ENCODE results near the gene ALKBH3.
A peak's percentile ranks its signal among the peaks of the same experiment; 100 is the strongest.

The ALKBH3 gene

DNA sequence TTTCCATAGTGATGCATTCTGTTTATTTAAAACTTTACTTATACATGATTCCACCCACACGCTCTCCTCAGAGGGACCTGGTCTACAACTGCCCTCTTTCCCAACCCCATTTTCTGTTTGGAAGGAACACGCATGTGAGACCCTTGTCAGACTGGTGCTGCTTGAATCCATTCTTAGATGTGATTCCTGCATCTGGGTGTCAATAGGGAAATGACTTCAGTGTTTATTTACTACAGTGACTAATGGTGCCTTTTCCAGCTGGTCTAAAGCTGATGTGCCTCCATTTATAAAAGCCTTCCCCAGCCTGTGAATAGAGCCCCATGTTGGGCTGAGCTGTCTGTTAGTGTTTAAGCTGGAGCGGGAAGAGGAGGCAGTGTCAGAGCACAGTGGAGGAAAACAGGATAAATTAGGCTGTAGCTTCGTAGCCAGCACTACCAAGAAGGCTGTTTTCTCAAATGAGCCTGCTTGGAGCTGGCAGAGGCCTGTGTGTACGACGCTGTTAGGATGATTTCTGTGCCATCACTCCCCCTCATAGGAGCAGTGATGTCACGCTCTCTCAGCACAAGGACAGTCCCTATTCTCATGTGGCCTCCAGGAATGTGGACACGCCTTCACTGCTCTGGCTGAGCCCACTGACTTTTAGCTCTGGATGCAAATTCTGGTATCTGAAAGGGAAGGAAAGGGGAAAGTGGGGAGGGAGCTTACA, 42.9 kb downstream of the ALKBH3 start:
- Histone ChIP-seq H3K9ac (ENCODE audit: low read length) (no peak overlapping the region), H3K9me3 (ENCODE audit: low read length) (no peaks in the 10 kb centered on the region), H3K4me1 (ENCODE audit: insufficient read depth, low read length) (peaks cover 47% of the 10 kb centered on the region), H3K27ac (ENCODE audit: low read depth, low read length) (peak overlapping the region; percentile 72), H3K36me3 (ENCODE audit: insufficient read depth, low read length) (peaks cover 15% of the 10 kb centered on the region), H3K4me3 (ENCODE audit: low read depth in 1 of 2, low read length in 2 of 2) (no peak overlapping the region), H3K27me3 (ENCODE audit: control insufficient read depth in 1 of 2, insufficient read depth in 2 of 2, low read length in 2 of 2) (no peaks in the 10 kb centered on the region)

DNA sequence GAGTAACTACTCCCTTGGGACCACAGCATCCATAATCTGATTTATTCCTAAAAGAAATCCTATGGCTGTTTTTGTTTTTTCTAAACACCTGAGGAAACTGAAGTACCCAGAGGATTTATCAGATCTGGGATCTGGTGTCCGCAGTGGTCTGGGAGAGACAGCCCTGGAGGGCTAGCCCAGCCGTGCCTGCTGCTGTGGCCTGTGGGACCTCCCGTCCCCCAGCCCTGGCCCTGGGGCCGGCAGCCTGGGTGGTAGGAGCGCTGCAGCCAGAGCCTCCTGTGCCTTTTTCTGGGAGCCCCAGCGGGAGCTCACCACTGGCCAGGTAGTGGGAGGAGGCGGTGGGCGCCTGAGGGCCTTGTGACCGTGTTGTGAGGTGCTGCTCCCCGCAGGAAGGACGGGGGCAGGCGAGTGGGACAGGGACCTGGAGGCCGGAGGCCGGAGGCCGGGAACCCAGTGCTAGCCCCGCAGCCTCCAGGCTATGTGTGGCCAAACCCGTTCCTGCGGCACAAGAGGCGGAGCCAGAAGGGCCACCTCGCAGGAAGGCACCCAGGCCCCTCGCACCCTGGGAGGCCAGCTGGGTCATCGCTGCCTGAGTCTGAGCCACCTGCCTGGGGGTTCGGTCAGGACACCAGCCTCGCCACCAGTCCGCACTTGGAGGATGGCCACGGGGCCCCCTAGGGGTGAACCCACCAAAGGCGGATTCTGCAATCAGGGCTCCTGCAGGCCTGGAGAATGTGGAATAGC, 43.7 kb downstream of the ALKBH3 start:
- Histone ChIP-seq H3K4me3 (ENCODE audit: low read depth in 1 of 2, low read length in 2 of 2) (no peak overlapping the region), H3K27ac (ENCODE audit: low read depth, low read length) (peak overlapping the region; percentile 72), H3K27me3 (ENCODE audit: control insufficient read depth in 1 of 2, insufficient read depth in 2 of 2, low read length in 2 of 2) (no peaks in the 10 kb centered on the region), H3K36me3 (ENCODE audit: insufficient read depth, low read length) (peaks cover 15% of the 10 kb centered on the region), H3K9ac (ENCODE audit: low read length) (no peak overlapping the region), H3K9me3 (ENCODE audit: low read length) (no peaks in the 10 kb centered on the region), H3K4me1 (ENCODE audit: insufficient read depth, low read length) (peaks cover 47% of the 10 kb centered on the region)

DNA sequence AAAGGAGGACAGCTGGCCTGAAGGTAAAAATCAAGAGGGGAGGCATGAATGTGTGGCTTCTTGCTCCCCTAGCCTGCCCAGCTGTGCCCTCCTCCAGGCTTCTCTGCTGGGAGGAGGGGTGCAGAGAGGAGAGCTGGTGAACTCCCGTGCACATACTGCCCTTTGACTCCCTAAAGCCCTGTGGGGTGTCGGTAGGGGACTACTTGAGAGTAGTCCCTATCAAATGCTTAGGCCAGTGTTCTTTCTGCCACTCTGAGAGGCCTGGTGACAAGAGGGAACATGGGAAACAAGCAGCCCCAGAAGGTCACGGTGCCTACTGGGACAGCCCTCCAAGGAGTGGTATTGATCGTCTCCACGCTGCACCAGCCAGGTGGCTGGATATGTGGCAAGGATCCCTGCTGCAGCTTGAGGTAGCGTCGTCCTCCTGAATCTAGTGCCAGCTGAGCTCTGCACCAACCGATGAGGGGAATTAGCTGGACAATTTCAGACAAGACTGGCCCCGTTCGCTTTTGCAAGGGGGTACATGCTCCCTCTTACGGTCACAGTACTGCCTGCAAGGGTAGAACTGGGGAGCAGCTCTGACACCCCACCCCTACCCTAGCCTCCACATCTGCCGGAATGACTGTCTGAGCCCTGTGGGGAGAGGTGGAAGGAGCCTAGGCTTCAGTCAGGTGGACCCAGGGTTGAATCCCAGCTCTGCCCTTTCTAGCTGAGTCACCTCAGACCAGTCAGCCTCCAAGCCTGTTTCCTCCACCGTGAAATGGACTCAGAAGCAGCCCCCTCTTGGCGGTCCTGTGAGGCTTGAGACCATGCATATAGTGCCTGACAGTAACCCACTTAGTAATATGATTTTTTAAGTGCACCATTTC, 44.7 kb downstream of the ALKBH3 start:
- Histone ChIP-seq H3K4me1 (ENCODE audit: insufficient read depth, low read length) (peaks cover 40% of the 10 kb centered on the region), H3K27ac (ENCODE audit: low read depth, low read length) (no peak overlapping the region), H3K4me3 (ENCODE audit: low read depth in 1 of 2, low read length in 2 of 2) (no peak overlapping the region), H3K27me3 (ENCODE audit: control insufficient read depth in 1 of 2, insufficient read depth in 2 of 2, low read length in 2 of 2) (no peaks in the 10 kb centered on the region), H3K9ac (ENCODE audit: low read length) (no peak overlapping the region), H3K36me3 (ENCODE audit: insufficient read depth, low read length) (peaks cover 6% of the 10 kb centered on the region), H3K9me3 (ENCODE audit: low read length) (no peaks in the 10 kb centered on the region)

DNA sequence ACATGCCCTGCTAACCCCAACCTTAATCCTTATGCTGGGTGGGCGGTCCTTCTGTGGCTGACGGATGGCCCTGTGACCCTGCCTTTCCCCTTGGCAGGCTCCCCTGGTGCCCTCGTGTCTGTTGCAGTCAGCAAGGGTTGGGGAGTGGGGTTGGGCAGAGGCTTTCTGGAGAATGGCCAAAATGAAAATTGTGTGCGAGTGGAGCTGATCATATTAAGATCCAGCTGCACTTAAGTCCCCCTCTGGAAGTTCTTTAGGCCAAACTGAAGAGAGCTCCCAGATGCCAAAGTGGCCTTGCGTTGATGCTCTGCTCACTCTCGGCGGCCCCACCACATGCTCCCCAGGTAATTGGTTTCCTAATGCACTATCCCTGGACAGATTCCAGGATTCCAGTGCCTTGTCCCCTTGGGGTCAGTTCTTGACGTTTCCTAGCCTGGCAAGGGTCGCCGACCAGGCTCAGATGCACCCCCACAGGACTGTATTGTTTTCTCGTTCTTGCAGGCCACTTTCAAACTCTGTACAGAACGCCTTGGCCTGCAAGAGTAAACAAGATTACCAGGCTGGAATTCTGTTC, 45.4 kb downstream of the ALKBH3 start:
- no peak overlapping the region for H3K4me3 ChIP-seq (ENCODE audit: low read depth in 1 of 2, low read length in 2 of 2)
- H3K36me3 ChIP-seq (ENCODE audit: insufficient read depth, low read length) = peaks cover 6% of the 10 kb centered on the region
- H3K4me1 ChIP-seq (ENCODE audit: insufficient read depth, low read length) = peaks cover 40% of the 10 kb centered on the region
- no peaks in the 10 kb centered on the region for H3K9me3 ChIP-seq (ENCODE audit: low read length)
- no peak overlapping the region for H3K9ac ChIP-seq (ENCODE audit: low read length)
- H3K27ac ChIP-seq (ENCODE audit: low read depth, low read length) = no peak overlapping the region
- H3K27me3 ChIP-seq (ENCODE audit: control insufficient read depth in 1 of 2, insufficient read depth in 2 of 2, low read length in 2 of 2) = no peaks in the 10 kb centered on the region

DNA sequence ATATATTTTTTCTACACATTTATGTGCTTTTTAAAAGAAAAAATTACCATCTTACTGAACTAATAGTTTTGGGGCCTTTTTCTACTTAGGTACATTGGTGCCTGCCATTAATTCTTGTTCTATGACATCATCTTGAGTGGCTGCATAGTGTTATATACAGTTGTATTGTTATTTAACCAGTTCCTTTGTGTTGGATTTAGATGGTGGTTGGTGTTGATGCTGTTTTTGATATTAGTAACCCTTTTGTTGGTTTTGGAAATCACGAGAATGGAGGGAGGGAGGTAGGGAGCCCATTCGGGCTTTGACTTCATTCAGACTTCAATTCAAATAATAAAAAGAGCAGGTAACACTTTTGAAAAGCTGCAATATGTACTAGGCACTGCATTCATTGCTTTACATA, 46.4 kb downstream of the ALKBH3 start:
- peaks cover 30% of the 10 kb centered on the region for H3K4me1 ChIP-seq (ENCODE audit: insufficient read depth, low read length)
- no peak overlapping the region for H3K27ac ChIP-seq (ENCODE audit: low read depth, low read length)

DNA sequence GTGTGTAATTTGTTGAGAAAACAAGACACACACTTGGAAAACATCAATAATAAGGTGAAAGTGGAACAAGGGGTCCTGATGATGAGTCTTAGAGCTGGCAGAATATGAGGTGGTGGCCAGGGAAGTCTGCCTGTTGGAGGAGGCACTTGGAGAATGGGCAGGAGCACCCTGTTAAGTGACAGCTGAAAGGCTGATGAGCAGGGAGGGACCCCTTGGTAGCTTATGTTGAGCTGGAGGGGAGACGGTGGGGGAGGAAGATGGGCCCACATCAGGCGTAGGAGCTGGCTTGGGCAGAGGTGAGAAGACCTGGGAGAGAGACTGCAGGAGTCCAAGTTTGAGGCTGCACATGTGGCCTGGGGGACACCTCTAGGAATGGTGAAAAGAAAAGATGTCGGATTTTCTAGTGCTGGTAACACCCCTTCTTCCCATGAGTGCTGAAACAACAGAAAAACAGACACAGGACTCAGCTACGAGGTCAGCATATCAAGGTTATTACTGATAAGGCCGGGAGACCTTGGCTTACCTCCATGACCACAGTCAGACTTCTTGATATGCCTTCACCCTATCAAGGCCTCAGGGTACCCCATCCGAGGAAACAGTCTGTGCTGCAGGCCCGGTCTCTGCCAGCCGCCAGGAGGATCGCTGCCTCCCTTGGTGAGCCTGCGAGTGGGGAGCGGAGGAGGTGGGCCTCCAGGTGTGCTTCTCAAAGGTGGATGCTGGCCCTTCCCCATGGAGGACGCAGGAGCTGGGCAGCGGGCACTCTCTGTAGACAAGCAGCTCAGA, 47.5 kb downstream of the ALKBH3 start:
- Histone ChIP-seq H3K4me1 (ENCODE audit: insufficient read depth, low read length) (peaks cover 19% of the 10 kb centered on the region), H3K27ac (ENCODE audit: low read depth, low read length) (no peak overlapping the region), H3K36me3 (ENCODE audit: insufficient read depth, low read length) (no peaks in the 10 kb centered on the region), H3K4me3 (ENCODE audit: low read depth in 1 of 2, low read length in 2 of 2) (no peak overlapping the region), H3K9ac (ENCODE audit: low read length) (no peak overlapping the region), H3K9me3 (ENCODE audit: low read length) (no peaks in the 10 kb centered on the region), H3K27me3 (ENCODE audit: control insufficient read depth in 1 of 2, insufficient read depth in 2 of 2, low read length in 2 of 2) (no peaks in the 10 kb centered on the region)

More for the DNA sequence above, 46.4 kb downstream of the ALKBH3 start:
- H3K9ac ChIP-seq (ENCODE audit: low read length) = no peak overlapping the region
- no peaks in the 10 kb centered on the region for H3K9me3 ChIP-seq (ENCODE audit: low read length)
- no peaks in the 10 kb centered on the region for H3K36me3 ChIP-seq (ENCODE audit: insufficient read depth, low read length)
- H3K4me3 ChIP-seq (ENCODE audit: low read depth in 1 of 2, low read length in 2 of 2) = no peak overlapping the region
- no peaks in the 10 kb centered on the region for H3K27me3 ChIP-seq (ENCODE audit: control insufficient read depth in 1 of 2, insufficient read depth in 2 of 2, low read length in 2 of 2)

DNA sequence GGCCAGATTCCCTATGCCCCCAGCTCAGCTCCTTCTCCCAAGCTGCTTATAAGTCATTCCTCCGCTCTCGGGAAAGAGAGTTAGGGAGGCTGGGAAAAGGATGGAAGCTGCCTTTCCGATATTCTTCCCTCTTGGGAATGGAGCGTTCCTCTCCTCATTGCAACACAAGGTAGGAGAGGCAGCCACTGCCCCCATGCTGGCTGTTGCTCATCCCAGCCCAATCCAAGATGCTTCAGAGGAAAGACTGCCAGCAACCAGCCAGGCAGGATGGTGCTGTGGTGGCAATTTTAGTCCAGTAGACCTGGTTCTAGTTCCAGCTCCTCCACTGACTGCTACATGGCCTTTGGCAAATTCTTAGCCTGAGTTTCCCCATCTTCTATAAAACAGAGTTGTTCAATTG, 48.1 kb downstream of the ALKBH3 start:
- H3K27me3 ChIP-seq (ENCODE audit: control insufficient read depth in 1 of 2, insufficient read depth in 2 of 2, low read length in 2 of 2) = no peaks in the 10 kb centered on the region
- H3K4me1 ChIP-seq (ENCODE audit: insufficient read depth, low read length) = peaks cover 13% of the 10 kb centered on the region

DNA sequence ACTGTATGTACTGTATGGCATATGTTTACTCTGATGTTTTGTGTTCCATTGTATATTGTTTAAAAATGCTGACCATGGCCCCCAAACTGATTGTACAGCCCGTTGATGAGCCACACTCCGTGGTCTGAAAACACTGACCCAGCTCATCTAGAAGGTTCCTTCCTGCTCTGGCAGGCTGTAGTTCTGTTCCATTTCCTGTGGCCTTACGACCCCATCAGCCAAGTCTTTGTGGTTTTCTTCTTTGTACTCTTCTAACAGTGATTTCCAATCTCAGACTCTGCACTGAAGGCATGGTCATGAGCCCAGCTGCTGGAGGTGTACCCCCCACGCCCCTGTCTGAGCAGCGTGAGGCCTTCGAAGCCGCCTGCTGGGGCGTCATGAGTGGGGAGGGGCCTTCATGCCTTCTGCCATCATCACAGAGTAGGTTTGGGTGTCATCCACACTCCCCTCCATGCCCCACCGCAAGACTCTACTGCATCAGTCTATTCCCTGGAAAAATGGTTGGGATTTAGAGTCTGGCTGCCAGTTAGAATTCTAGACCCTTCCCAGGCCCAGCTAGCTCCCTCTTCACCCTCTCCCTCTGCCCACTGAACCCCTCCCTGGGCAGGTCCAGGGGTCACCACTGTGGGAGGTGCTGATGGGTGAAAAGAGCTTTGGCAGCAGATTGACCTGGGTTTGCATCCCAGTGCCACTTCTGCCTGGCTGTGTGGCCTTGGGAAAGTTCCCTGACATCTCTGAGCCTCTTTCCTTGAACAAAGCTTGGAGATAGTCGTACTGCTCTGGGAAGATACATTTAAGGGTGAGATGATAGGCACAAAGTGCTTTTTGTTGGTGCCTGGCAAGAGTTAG, 50.5 kb downstream of the ALKBH3 start:
- no peaks in the 10 kb centered on the region for H3K27me3 ChIP-seq (ENCODE audit: control insufficient read depth in 1 of 2, insufficient read depth in 2 of 2, low read length in 2 of 2)
- no peaks in the 10 kb centered on the region for H3K9me3 ChIP-seq (ENCODE audit: low read length)

More for the DNA sequence above, 48.1 kb downstream of the ALKBH3 start:
- H3K27ac ChIP-seq (ENCODE audit: low read depth, low read length) = no peak overlapping the region
- no peaks in the 10 kb centered on the region for H3K9me3 ChIP-seq (ENCODE audit: low read length)
- H3K36me3 ChIP-seq (ENCODE audit: insufficient read depth, low read length) = no peaks in the 10 kb centered on the region
- H3K9ac ChIP-seq (ENCODE audit: low read length) = no peak overlapping the region
- no peak overlapping the region for H3K4me3 ChIP-seq (ENCODE audit: low read depth in 1 of 2, low read length in 2 of 2)

DNA sequence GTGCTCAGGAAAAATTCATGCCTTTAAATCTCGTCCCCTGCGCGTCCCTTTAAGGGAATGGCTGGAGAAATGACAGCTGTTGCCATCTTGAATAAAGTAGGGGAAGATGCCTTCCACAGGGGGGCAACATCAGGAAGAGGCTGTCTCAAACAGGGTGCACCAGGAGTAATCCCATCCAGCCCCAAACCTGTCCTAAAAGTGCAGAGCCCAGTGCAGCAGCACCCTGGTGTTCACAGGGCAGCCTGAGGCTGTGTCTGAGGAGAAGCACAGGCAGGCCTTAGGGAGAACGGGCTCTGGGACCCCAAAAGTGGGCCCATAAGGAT, 51.0 kb downstream of the ALKBH3 start:
- Histone ChIP-seq H3K36me3 (ENCODE audit: insufficient read depth, low read length) (no peaks in the 10 kb centered on the region), H3K4me1 (ENCODE audit: insufficient read depth, low read length) (no peaks in the 10 kb centered on the region), H3K9me3 (ENCODE audit: low read length) (no peaks in the 10 kb centered on the region), H3K27me3 (ENCODE audit: control insufficient read depth in 1 of 2, insufficient read depth in 2 of 2, low read length in 2 of 2) (no peaks in the 10 kb centered on the region), H3K4me3 (ENCODE audit: low read depth in 1 of 2, low read length in 2 of 2) (no peak overlapping the region), H3K27ac (ENCODE audit: low read depth, low read length) (no peak overlapping the region), H3K9ac (ENCODE audit: low read length) (no peak overlapping the region)

More for the DNA sequence above, 50.5 kb downstream of the ALKBH3 start:
- Histone ChIP-seq H3K9ac (ENCODE audit: low read length) (no peak overlapping the region), H3K4me1 (ENCODE audit: insufficient read depth, low read length) (no peaks in the 10 kb centered on the region), H3K4me3 (ENCODE audit: low read depth in 1 of 2, low read length in 2 of 2) (no peak overlapping the region), H3K36me3 (ENCODE audit: insufficient read depth, low read length) (no peaks in the 10 kb centered on the region), H3K27ac (ENCODE audit: low read depth, low read length) (no peak overlapping the region)

DNA sequence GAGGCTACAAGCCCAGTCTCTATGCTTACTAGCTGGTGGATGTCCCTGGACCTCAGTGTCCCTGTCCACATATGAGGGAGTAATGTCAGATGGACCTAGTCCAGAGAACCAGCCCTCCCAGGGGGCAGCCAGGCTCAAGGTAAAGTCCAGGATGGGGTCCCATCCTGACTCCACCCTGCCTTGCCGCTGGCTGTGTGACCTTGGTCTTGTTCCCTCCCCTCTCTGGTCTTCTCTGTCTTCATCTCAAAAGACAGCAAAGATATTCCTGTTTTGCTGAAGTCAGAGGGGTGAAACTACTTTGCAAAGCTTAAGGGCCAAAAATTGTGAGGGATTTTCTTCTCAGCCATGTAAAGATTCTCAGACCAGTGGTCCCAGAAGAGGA, 52.6 kb downstream of the ALKBH3 start:
- H3K4me3 ChIP-seq (ENCODE audit: low read depth in 1 of 2, low read length in 2 of 2) = no peak overlapping the region
- H3K27me3 ChIP-seq (ENCODE audit: control insufficient read depth in 1 of 2, insufficient read depth in 2 of 2, low read length in 2 of 2) = no peaks in the 10 kb centered on the region
- no peak overlapping the region for H3K27ac ChIP-seq (ENCODE audit: low read depth, low read length)
- no peaks in the 10 kb centered on the region for H3K4me1 ChIP-seq (ENCODE audit: insufficient read depth, low read length)
- no peaks in the 10 kb centered on the region for H3K36me3 ChIP-seq (ENCODE audit: insufficient read depth, low read length)
- no peaks in the 10 kb centered on the region for H3K9me3 ChIP-seq (ENCODE audit: low read length)
- H3K9ac ChIP-seq (ENCODE audit: low read length) = no peak overlapping the region
